Head of caudate nucleus (tissue), 42 donors: Measurements from ENCODE around the gene USO1.
"Not testable (repeated sequence)": the region's sequence is repeated elsewhere in the genome, so short reads cannot be mapped to it uniquely, and the experiment has no call there.

Experiments
- DNase-seq, 42 donors: peaks; one replicate each; pipeline versions ENCODE4 v3.0.0 to v3.0.0-alpha.2; 2020 to 2021; ENCODE audit warnings: mixed read lengths in 7 of 42
- intact Hi-C: fragments of 100-400 bp; cut with DNase I; formaldehyde crosslinking; loops from one replicate; pipeline ENCODE4 v1.15.0; 2022

Gene USO1, protein sequence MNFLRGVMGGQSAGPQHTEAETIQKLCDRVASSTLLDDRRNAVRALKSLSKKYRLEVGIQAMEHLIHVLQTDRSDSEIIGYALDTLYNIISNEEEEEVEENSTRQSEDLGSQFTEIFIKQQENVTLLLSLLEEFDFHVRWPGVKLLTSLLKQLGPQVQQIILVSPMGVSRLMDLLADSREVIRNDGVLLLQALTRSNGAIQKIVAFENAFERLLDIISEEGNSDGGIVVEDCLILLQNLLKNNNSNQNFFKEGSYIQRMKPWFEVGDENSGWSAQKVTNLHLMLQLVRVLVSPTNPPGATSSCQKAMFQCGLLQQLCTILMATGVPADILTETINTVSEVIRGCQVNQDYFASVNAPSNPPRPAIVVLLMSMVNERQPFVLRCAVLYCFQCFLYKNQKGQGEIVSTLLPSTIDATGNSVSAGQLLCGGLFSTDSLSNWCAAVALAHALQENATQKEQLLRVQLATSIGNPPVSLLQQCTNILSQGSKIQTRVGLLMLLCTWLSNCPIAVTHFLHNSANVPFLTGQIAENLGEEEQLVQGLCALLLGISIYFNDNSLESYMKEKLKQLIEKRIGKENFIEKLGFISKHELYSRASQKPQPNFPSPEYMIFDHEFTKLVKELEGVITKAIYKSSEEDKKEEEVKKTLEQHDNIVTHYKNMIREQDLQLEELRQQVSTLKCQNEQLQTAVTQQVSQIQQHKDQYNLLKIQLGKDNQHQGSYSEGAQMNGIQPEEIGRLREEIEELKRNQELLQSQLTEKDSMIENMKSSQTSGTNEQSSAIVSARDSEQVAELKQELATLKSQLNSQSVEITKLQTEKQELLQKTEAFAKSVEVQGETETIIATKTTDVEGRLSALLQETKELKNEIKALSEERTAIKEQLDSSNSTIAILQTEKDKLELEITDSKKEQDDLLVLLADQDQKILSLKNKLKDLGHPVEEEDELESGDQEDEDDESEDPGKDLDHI

DNA sequence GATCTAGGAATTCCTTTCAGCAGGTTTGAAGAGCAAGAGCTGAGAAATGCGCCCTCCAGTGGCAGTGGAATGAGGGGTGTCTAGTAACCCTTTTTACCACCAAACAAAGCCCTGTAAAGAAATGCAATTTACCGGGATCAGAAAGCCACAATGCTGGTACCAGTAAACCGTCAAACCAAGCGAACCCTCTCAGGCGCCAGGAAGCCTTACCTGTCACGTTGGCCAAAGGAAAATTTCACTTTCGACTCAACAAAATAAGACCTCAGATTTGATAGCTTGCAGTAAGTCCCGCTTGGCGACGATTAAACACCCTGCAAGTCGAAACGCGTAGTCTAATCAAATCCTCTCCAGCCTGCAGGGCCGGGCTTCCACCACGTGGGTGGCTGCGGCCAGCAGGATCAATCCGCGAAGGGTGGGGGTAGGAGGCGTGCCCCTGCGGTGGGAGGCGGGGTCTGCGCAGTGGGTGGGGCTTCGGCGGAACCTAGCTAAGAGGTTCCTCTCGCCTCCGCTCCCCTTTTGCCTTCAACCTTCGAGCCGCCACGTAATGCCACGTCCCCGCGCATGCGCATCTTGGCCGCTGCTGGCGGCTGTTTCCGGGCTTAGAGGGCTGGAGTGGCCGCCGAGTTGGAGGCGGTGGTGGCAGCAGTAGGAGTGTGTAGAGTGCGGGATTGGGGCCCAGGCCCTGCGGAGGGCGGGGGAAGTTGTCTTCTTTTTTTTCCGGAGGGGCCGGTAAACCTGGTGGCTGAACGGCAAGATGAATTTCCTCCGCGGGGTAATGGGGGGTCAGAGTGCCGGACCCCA, at the start of gene USO1:
Gene USO1, plus strand, starts transcription at position 512 of the 801 bp plus-strand sequence. Its CDS starts 243 bp downstream, at position 755.
- intact Hi-C loops, result loop anchor here (1.0 kb wide), 1 partner anchor 51 kb away; the partner anchor contains the start of gene G3BP2
- DNase-seq, result peak; percentile 97 to 100 (median 99)

DNA sequence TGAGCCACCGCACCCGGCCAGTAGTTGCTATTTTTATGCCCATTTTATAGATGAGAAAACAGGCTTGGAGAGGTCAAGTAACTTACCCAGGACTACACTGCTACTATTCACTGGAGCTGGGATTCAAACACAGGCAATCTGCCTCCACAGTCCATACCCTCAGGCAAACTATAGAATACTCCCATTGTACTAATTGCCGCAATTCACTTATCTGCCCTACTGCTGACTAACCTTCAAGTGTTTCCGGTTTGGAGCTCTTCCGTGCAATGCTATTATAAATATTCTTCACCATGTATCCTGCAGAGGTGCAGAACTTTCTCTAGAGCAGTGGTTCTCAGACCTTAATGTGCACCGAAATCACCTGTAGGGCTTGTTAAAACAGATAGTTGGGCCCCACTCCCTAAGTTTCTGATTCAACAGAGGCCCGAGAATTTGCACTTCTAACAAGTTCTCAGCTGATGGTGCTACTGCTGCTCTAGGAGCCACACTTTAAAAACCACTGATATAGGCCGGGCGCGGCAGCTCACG, 49.3 kb upstream of the USO1 start:
- no peak for DNase-seq
- intact Hi-C loops, result no loop called here

DNA sequence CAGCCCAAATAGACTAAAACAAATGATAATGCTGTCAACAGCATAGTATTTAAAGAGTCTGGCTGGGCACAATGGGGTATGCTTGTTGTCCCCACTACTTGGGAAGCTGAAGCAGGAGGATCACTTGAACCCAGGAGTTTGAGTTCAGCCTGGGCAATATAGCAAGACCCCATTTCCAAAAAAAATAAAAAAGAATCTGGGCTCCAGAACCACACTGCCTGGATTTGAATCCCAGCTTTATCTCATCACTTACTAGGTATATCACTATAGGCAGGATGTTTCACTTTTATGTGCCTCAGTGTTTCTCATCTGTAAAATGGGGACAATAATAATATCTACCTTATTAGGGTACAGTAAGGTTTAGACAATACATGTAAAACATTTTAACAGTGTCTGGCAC, 45.9 kb upstream of the USO1 start:
- intact Hi-C loops, result no loop called here
- no peak for DNase-seq

DNA sequence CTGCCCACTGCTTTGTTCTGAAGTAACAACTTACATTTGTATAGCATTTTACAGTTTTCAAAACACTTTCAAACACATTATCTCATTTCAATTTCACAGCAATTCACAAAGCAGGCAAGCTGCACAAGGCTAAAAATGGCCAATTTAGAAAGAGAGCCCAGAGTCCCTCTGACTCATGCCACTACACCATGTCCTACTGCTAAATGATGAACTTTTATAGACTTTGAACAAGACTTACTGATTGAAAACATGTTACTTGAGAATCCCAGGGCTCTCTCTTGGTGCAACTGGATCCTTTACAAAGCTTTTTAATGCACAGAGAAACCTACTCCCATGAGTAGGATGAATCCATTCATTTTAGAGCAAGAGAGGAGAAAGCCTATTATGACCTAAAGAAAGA, 45.4 kb upstream of the USO1 start:
- DNase-seq, result no peak
- intact Hi-C loops, result no loop called here

DNA sequence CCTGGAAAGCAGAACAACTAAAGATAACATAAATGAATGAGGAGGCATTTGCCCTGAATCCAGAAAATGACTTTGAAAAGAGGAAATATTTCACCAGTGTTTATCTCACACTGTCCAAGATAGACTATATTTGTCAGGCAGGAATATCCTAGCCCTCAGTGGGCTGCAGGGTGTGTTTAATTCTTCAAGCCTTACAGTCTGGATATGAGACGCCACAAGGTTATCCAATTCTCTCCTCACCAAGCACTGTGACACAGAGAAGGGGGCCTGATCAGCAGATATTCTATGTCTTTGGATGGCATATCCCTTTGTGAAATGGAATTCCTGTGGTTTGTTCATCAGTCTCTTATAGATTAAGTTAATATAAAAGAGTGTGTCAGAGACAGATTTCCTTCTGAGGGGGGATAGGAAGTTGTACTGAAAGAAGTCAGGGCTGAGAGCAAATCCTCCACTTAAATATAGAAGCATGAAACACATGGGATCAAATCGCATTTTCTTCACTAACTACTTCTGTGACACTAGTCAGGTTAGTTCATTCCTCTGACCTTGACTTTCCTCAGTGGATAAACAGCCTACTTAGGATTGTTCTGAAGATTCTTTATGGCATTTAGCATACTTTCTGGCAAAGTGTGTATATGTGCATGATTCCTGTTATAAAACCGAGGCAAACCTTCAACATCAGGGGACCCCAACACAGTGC, 44.4 kb upstream of the USO1 start:
- no peak for DNase-seq

DNA sequence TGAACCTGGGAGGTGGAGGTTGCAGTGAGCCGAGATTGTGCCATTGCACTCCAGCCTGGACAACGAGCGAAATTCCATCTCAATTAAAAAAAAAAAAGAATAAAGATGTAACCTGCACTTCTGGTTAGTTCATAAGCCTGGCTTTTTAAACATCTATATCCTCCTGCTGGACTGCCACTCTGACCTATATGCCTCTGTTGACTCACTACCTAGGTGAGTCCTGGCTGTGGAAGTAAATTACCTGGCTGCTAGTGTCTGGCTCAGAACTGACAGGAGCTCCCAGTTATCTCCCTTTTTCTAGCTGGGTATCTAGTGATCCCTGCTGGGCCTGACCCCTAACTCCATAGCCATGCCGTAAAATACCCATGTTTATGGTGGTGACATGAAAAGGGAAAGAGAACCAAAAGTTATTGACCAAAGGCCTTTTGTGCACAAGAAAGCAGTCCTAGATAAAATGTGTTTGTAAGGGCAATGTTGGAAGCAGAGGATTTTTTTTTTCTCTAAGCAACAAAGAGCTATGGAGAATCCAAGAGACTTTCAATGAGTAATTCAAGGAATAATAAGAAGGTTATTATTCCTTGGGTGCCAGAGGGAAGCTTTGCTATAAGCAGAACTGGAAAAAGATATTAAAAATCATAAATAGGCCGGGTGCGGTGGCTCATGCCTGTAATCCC, 40.8 kb upstream of the USO1 start:
- intact Hi-C loops, result no loop called here
- no peak for DNase-seq

More for the DNA sequence above, 44.4 kb upstream of the USO1 start:
- intact Hi-C loops, result no loop called here

DNA sequence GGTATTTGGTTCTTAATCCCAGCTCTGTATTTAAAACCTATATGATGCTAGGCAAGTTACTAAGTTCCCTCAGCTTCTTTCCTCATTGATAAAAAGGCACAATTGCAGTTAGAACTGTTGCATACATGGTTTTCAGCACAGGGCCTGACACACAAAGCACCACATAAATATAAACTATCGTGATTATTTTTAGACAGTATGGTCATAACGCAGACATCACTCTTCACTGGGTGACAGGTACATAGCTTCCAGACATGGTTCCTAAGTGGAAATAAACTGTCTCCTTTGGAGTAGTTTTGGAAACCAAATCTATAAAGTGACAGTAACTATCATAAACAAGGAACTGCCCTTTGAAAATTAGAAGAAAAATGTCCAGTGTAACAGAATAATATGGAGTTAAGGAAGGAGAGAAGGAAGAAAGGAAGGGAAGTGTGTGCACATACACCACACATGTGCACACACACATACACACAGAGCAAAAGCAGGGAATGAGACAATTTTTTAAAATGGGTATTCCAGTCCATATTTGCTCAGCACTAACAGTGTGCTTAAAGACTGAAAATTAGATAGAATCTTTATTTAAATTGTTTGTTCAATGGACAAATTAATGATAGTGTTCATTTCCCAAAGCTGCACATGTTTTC, 38.7 kb upstream of the USO1 start:
- no peak for DNase-seq
- intact Hi-C loops, result no loop called here

DNA sequence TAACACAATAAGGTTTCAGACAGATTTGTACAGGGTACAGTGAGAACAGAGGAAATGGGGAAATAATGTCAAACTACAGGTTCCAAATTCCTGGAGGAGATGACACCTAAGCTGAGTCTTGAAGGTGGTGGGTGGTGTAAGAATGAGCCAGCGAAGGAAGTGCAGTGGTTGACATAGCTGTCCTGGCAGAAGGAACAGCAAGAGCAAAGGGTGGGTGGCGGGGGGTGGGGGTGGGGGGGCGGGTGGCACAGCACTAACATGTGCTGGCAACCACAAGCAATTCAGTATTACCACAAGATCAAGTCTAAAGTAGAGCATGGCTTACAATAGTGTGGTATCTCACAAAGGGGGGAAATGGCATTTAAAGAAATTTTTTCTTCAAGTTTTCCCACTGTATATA, 38.0 kb upstream of the USO1 start:
- DNase-seq, result peak in 35 of 42 donors; percentile 8 to 86 (median 49)
- intact Hi-C loops, result no loop called here

DNA sequence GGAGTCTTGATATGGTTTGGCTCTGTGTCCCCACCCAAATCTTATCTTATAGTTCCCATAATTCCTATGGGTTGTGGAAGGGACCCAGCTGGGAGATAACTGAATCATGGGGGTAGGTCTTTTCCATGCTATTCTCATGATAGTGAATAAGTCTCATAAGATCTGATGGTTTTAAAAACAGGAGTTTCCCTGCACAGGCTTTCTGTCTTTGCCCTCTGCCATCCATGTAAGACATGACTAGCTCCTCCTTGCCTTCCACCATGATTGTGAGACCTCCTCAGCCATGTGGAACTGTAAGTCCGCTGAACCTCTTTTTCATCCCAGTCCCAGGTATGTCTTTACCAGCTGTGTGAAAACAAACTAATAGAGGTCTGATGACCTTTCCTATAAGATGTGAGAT, 37.3 kb upstream of the USO1 start:
- DNase-seq, intact Hi-C loops: not testable (repeated sequence)

DNA sequence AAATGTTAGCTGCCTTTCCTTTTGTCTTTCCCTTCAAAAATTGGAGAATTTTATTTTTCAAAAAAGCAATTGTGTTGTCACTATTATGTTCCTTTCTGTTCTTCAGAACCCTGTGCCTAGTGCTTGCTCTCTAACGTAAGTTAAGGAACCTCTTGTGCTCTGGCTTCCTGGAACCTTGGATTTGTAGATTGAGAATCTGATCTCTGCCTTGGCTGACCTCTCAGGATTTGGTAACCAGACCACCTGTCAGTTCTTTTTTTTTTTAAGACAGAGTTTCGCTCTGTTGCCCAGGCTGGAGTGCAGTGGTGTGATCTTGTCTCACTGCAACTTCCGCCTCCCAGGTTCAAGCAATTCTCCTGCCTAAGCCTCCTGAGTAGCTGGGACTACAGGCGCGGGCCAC, 32.3 kb upstream of the USO1 start:
- intact Hi-C loops, DNase-seq: not testable (repeated sequence)

DNA sequence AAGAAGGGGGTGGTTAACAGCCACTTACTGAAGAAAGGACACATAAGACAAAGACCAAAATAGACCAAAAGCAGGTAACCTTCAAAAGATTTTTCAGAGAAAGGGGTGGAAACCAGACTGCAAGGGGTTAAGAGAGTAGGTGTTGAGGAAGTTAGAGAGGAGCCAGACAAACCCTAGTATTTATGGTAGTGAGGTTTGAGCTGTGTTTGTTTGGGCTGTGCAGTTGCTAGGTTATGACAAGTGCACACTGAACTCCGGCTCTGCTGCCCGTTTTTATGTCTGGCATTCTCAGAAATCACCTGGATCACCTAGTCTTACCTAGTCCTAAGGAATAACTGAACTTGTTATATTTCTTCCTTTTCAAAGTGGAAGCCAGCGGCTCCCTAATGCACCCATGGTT, 28.3 kb upstream of the USO1 start:
- DNase-seq, result no peak
- intact Hi-C loops, result no loop called here

DNA sequence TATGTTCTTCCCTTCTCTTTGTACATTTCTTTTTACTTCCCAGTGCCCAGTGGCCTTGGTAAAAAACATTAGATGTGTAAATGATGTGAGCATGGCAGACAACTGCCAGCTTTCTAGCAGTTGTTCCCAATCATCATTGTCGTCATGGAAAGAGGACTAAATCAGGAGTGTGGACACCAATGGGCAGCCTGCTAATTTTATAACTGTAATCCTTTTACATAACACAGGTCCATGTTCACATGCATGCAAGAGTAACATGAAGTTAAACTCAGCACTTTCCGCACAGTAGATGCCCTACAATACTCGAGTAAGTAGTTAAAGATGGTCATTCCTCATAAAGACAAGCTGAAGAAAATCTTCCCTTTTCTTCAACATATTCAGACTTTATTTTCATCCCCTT, 27.8 kb upstream of the USO1 start:
- intact Hi-C loops, result no loop called here
- no peak for DNase-seq

DNA sequence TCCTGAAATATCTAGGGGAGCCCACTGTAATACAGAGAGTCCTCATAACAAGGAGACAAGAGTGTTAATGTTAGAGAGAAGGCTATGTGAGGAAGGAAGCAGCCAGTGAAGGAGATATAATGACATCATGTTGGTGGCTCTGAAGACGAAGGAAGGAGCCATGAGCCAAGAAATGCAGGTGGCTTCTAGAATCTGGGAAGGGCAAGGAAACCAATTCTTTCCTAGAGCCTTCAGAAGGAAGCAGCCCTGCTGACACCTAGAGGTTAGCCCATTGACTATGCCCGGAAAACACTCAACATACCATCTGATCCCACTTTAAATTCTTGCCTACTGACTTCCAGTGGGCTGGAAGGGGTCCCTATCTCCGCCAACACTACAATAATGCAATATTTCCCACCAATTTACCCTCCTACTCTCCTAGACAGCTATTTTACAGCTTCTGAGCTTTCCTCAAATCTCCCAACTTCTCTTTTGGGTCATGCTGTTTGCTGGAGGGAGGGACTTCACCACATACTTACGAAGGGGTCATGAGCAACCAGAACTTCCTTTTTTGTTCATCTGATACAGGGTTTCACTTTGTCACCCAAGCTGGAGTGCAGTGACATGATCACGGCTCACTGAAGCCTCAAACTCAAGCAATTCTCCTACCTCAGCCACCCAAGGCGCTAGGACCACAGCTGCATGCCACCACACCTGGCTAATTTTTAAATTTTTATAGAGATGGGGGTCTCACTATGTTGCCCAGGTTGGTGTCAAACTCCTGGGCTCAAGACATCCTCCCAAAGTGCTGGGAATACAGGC, 26.0 kb upstream of the USO1 start:
- no peak for DNase-seq
- intact Hi-C loops, result no loop called here

DNA sequence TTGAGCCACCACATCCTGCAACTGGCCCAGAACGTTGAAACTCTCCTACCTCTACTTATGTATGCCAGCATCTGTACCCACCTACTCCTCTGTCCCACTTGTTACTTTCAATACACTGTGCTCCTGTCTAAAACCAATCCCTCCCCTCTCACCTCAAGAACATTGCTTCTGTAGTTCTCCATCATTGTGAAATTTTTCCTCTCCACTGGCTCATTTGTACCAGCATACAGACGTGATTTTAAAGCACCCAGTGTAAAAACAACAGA, 25.5 kb upstream of the USO1 start:
- intact Hi-C loops, result no loop called here
- DNase-seq, result no peak

DNA sequence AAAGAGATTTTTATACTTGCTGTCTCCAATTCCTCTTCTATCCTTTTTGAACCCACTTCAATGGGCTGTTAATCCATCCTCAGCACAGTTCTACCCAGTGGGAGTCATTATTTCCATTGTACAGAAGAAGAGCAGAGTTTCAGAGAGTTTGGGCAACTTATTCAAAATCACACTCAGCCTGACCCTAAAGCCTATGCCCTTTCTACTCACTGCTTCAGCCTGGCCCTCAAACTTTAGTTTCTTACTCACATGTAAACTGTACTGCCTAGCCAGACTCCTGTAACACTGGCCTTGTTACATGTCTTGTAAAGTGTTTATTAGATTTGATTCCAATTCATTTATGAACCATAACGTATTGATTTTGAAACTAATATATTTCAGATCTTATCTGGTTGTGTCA, 25.1 kb upstream of the USO1 start:
- intact Hi-C loops, result no loop called here
- peak in 1 of 42 donors; percentile 25 for DNase-seq

DNA sequence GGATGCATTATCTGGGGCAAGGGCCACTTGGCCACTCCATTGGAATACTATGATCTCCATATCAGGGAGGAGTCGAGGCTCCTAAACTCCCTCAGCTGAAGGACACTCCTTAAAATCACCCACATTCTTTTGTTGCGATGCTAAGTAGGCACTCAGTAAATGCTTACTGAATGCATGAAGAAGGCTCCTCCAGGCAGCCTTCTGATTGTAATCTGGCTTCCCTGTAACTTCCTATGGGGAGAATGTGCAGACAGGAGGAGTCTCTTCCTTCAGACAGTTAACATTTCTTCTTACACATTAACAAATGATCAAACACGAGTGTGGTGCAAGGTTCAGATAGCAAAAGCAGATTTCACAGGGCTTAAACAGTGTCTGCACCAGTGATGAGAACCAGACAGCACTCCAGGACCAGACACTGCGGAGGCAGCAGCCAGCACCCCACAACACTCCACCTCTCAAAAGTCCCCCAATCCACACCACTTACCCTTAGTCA, 21.4 kb upstream of the USO1 start:
- DNase-seq, result no peak
- intact Hi-C loops, result no loop called here
